NCI-H2196 treated with DMSO at 0.1 percent for 48 hours (cell line): Measurements from ENCODE around the gene SEC14L2.
"Not testable (repeated sequence)": the region's sequence is repeated elsewhere in the genome, so short reads cannot be mapped to it uniquely, and the experiment has no call there.

Experiments
- DNase-seq: peaks from one replicate; lab custom pipeline; 2025; ENCODE audit not compliant: unreplicated experiment; lab: John Stamatoyannopoulos, UW

SEC14L2 gene

GRCh38 chr22:30375312-30375849 is 21.4 kb upstream of the SEC14L2 start:
- no peak for DNase-seq

- DNase-seq, result no peak
Observed at GRCh38 chr22:30380011-30380410, 16.8 kb upstream of the SEC14L2 start.

GRCh38 chr22:30381264-30381663 is 15.6 kb upstream of the SEC14L2 start:
- DNase-seq, result no peak

GRCh38 chr22:30382340-30382739 is 14.5 kb upstream of the SEC14L2 start:
- no peak for DNase-seq

GRCh38 chr22:30383061-30383460 is 13.8 kb upstream of the SEC14L2 start:
- no peak for DNase-seq

GRCh38 chr22:30385942-30386341 is 10.9 kb upstream of the SEC14L2 start:
- DNase-seq, result no peak

GRCh38 chr22:30386608-30386959 is 10.2 kb upstream of the SEC14L2 start:
- no peak for DNase-seq

- DNase-seq, result peak; percentile 26
Observed at GRCh38 chr22:30386960-30387827, 9.6 kb upstream of the SEC14L2 start, which contains the start of gene RNF215. Gene RNF215 (minus strand): TSS chr22:30387411. CDS start chr22:30387313, 98 bp downstream.

- no peak for DNase-seq
Observed at GRCh38 chr22:30390974-30391691, 5.7 kb upstream of the SEC14L2 start.

GRCh38 chr22:30392661-30393321 is 4.0 kb upstream of the SEC14L2 start:
- DNase-seq, result no peak

GRCh38 chr22:30393322-30393680 is 3.5 kb upstream of the SEC14L2 start:
- no peak for DNase-seq

- DNase-seq, result no peak
Observed at GRCh38 chr22:30393885-30394284, 2.9 kb upstream of the SEC14L2 start.

GRCh38 chr22:30397656-30398635 is 1.1 kb downstream of the SEC14L2 start:
- DNase-seq, result no peak

GRCh38 chr22:30398685-30399680 is 2.2 kb downstream of the SEC14L2 start:
- DNase-seq, result no peak

- DNase-seq, result no peak
Observed at GRCh38 chr22:30399718-30400117, 2.9 kb downstream of the SEC14L2 start.

GRCh38 chr22:30400159-30400558 is 3.3 kb downstream of the SEC14L2 start:
- DNase-seq, result no peak

- not testable (repeated sequence) for DNase-seq
Observed at GRCh38 chr22:30401024-30401423, 4.2 kb downstream of the SEC14L2 start.

- no peak for DNase-seq
Observed at GRCh38 chr22:30402028-30402765, 5.4 kb downstream of the SEC14L2 start.

GRCh38 chr22:30402766-30403104 is 5.9 kb downstream of the SEC14L2 start:
- DNase-seq, result not testable (repeated sequence)
